HepG2 (cell line): Measurements from ENCODE around the gene RINL. TPM values are rescaled to one million over a fixed set of nuclear protein-coding genes. Genes with fewer than 3 reads are reported as not detected.

ENCODE experiments used
- AGO1 ChIP-seq: fragments of 200-400 bp; formaldehyde crosslinking; IDR thresholded peaks from 2 replicates; pipeline ENCODE4 v1.6.1; 2017; ENCODE audit warnings: mild to moderate bottlenecking, low read depth, low read length, moderate library complexity; ENCODE audit not compliant: poor library complexity, severe bottlenecking
- ASH2L ChIP-seq: fragments of 300-600, 200-600 bp; sonication (generic); IDR thresholded peaks from 2 replicates; pipeline ENCODE4 v1.7.0; 2017; ENCODE audit warnings: low read depth, mild to moderate bottlenecking, moderate library complexity, mixed read lengths, low read length; ENCODE audit not compliant: insufficient read length
- CHCHD3 ChIP-seq: sonication (generic); formaldehyde crosslinking; IDR thresholded peaks from 2 replicates; pipeline ENCODE4 v1.8.0; 2022; ENCODE audit warnings: mild to moderate bottlenecking, missing genetic modification reagents, moderate library complexity
- E2F1 ChIP-seq: sonication (generic); formaldehyde crosslinking; IDR thresholded peaks from 2 replicates; pipeline ENCODE4 v1.5.0; 2020; ENCODE audit warnings: missing genetic modification reagents
- GABPA ChIP-seq, 2 experiments: IDR thresholded peaks; 2 replicates each; pipeline ENCODE4 v1.6.1; 2011 to 2016; ENCODE audit warnings: low read depth in 2 of 2, low read length in 1 of 2, missing biosample characterization in 1 of 2, missing genetic modification characterization in 1 of 2
- HNF4A ChIP-seq: sonication (generic); formaldehyde crosslinking; IDR thresholded peaks from 2 replicates; pipeline ENCODE4 v1.4.0; 2020; ENCODE audit warnings: missing genetic modification reagents
- LBX2 ChIP-seq: sonication (generic); formaldehyde crosslinking; IDR thresholded peaks from 2 replicates; pipeline ENCODE4 v1.5.0; 2020; ENCODE audit warnings: missing genetic modification reagents, mild to moderate bottlenecking, borderline replicate concordance
- NBN ChIP-seq: fragments of 450-650 bp; conservative IDR thresholded peaks from 2 replicates; pipeline ENCODE4 v1.6.1; 2017
- POLR2AphosphoS5 ChIP-seq: IDR thresholded peaks from 2 replicates; pipeline ENCODE4 v1.6.1; 2012; ENCODE audit warnings: low read depth, low read length
- POLR2G ChIP-seq: fragments of 200-400 bp; formaldehyde crosslinking; IDR thresholded peaks from 2 replicates; pipeline ENCODE4 v1.6.1; 2018; ENCODE audit warnings: mild to moderate bottlenecking, low read depth, low read length, moderate library complexity
- PRPF4 ChIP-seq: fragments of 200-400 bp; formaldehyde crosslinking; IDR thresholded peaks from 2 replicates; pipeline ENCODE4 v1.6.1; 2016; ENCODE audit warnings: low read length, low read depth; ENCODE audit not compliant: poor library complexity, severe bottlenecking
- SMARCE1 ChIP-seq: fragments of 450-650 bp; IDR thresholded peaks from 2 replicates; pipeline ENCODE4 v1.6.1; 2017; ENCODE audit warnings: borderline replicate concordance
- TCF7 ChIP-seq: sonication (generic); IDR thresholded peaks from 2 replicates; pipeline ENCODE4 v1.6.1; 2016; ENCODE audit warnings: antibody characterized with exemption, low read depth
- TGIF2 ChIP-seq: IDR thresholded peaks from 2 replicates; pipeline ENCODE4 v1.6.1; 2016; ENCODE audit warnings: control low read depth, missing compliant biosample characterization
- THAP9 ChIP-seq: sonication (generic); formaldehyde crosslinking; IDR thresholded peaks from 2 replicates; pipeline ENCODE4; 2020; ENCODE audit warnings: missing genetic modification reagents, mild to moderate bottlenecking, borderline replicate concordance
- TOPORS ChIP-seq: sonication (generic); formaldehyde crosslinking; IDR thresholded peaks from 2 replicates; pipeline ENCODE4 v1.8.0; 2023; ENCODE audit warnings: mild to moderate bottlenecking, missing genetic modification reagents
- ZBTB7A ChIP-seq: sonication (generic); formaldehyde crosslinking; IDR thresholded peaks from 2 replicates; pipeline ENCODE4 v1.8.0; 2022; ENCODE audit warnings: mild to moderate bottlenecking, missing genetic modification reagents
- ZEB1 ChIP-seq: IDR thresholded peaks from 2 replicates; pipeline ENCODE4 v1.6.1; 2012; ENCODE audit warnings: mild to moderate bottlenecking, low read depth, inconsistent platforms; ENCODE audit not compliant: insufficient replicate concordance
- ZFY ChIP-seq: sonication (generic); formaldehyde crosslinking; IDR thresholded peaks from 2 replicates; pipeline ENCODE4 v1.4.0; 2020; ENCODE audit warnings: missing genetic modification reagents
- ZNF101 ChIP-seq: sonication (generic); formaldehyde crosslinking; IDR thresholded peaks from 2 replicates; pipeline ENCODE4 v1.4.0; 2020; ENCODE audit warnings: mild to moderate bottlenecking, low read depth, missing genetic modification reagents, borderline replicate concordance
- ZNF260 ChIP-seq: sonication (generic); formaldehyde crosslinking; IDR thresholded peaks from 2 replicates; pipeline ENCODE4 v1.4.0; 2020; ENCODE audit warnings: missing genetic modification reagents, low read depth, mild to moderate bottlenecking, borderline replicate concordance
- ZNF275 ChIP-seq: sonication (generic); formaldehyde crosslinking; IDR thresholded peaks from 2 replicates; pipeline ENCODE4 v1.8.0; 2022; ENCODE audit warnings: missing genetic modification reagents, mild to moderate bottlenecking, inconsistent platforms, borderline replicate concordance
- ZNF430 ChIP-seq: sonication (generic); formaldehyde crosslinking; IDR thresholded peaks from 2 replicates; pipeline ENCODE4 v1.9.0; 2021; ENCODE audit warnings: mild to moderate bottlenecking, missing genetic modification reagents
- ZNF746 ChIP-seq: sonication (generic); formaldehyde crosslinking; IDR thresholded peaks from 2 replicates; pipeline ENCODE4 v1.8.0; 2022; ENCODE audit warnings: mild to moderate bottlenecking, missing genetic modification reagents
- polyA plus RNA-seq, 8 experiments: library from polyadenylated mRNA; depleted of rRNA in 3 of 8; stranded (reverse) in 7 of 8; unstranded in 1 of 8; fragments of >200 nt; fragmentation: Illumina TruSeq in 4 of 8; extraction: Trizol in 4 of 8; gene quantifications; 2 replicates each; pipeline versions ENCODE4 v1.2.1 to v1.2.3, GENCODE V29; 2011 to 2016; ENCODE audit warnings: low read depth in 4 of 8, missing spikeins in 1 of 8, mixed read lengths in 1 of 8; ENCODE audit not compliant: insufficient read depth in 1 of 8
- total RNA-seq, 5 experiments: library from RNA; depleted of rRNA; stranded (reverse); fragments of >200 nt; fragmentation: Illumina TruSeq; extraction: Trizol; gene quantifications; 2 replicates each; pipeline ENCODE4 v1.2.3, GENCODE V29; 2016; ENCODE audit warnings: low read depth in 1 of 5

The RINL gene
- total and polyA plus RNA-seq, 2 of the 13 experiments (the other 11 are each of a cell fraction or from before 2014, with no cell fraction given) = 11.4 to 18.0 TPM

GRCh38 chr19:38877781-38878574 is at the start of gene RINL (continued):
- no peak for TF ChIP-seq SMARCE1
- TF ChIP-seq E2F1 (CRISPR knock-in tag) = no peak
- no peak for TF ChIP-seq HNF4A
- no peak for TF ChIP-seq NBN
- TF ChIP-seq AGO1 = no peak
- TF ChIP-seq ZEB1 = peak; percentile 60
- no peak for TF ChIP-seq ZBTB7A (CRISPR knock-in tag)
- TF ChIP-seq GABPA (IDR thresholded peaks at IDR 0.05; ENCODE audit: low read depth, low read length) = peak; percentile 61
- peak; percentile 86 for TF ChIP-seq GABPA (CRISPR knock-in tag; IDR thresholded peaks at IDR 0.05; ENCODE audit: low read depth)
- TF ChIP-seq ZNF260 (CRISPR knock-in tag) = no peak
- no peak for TF ChIP-seq ZNF101 (CRISPR knock-in tag)
- peak; percentile 51 for TF ChIP-seq POLR2AphosphoS5
- TF ChIP-seq ZNF746 (CRISPR knock-in tag) = peak; percentile 48; the same call in 1 of the 2 replicates
- TF ChIP-seq CHCHD3 (CRISPR knock-in tag) = no peak
- no peak for TF ChIP-seq LBX2 (CRISPR knock-in tag)
- TF ChIP-seq TCF7 = no peak
- TF ChIP-seq ZNF275 (CRISPR knock-in tag) = no peak
- peak; percentile 77; the same call in 1 of the 2 replicates for TF ChIP-seq THAP9 (CRISPR knock-in tag)
- no peak for TF ChIP-seq TOPORS (CRISPR knock-in tag)
- no peak for TF ChIP-seq TGIF2
- TF ChIP-seq POLR2G = peak; percentile 78
- TF ChIP-seq PRPF4 = no peak
- TF ChIP-seq ASH2L = peak; percentile 21
- peak; percentile 77 for TF ChIP-seq ZFY (CRISPR knock-in tag)
- TF ChIP-seq ZNF430 (CRISPR knock-in tag) = no peak
